Neural cell (in vitro differentiated cells): ENCODE measurements around the gene MUSTN1. TPM values are rescaled to one million over a fixed set of nuclear protein-coding genes. Genes with fewer than 3 reads are reported as not detected.

Experiments used
- H2AFZ ChIP-seq: fragments of 200-600, 300-800 bp; sonication (generic), shearing (Covaris generic); 2 replicates; pipeline ENCODE4 v1.6.0; 2014; ENCODE audit warnings: low read depth, mild to moderate bottlenecking, antibody characterized with exemption, low read length, moderate library complexity
- H3F3A ChIP-seq: fragments of 200-600 bp; shearing (Covaris generic); 2 replicates; pipeline ENCODE4 v1.6.1; 2016; ENCODE audit warnings: mild to moderate bottlenecking, moderate library complexity, mixed read lengths, antibody characterized with exemption, low read length; ENCODE audit not compliant: insufficient read depth, poor library complexity, severe bottlenecking
- H3K27ac ChIP-seq: fragments of 200-600, 300-800 bp; sonication (generic), shearing (Covaris generic); 2 replicates; pipeline ENCODE4 v1.5.1; 2014; ENCODE audit warnings: mild to moderate bottlenecking, low read length, moderate library complexity
- H3K27me3 ChIP-seq: fragments of 300-800, 200-600 bp; sonication (generic), shearing (Covaris generic); 2 replicates; pipeline ENCODE4 v1.6.0; 2014; ENCODE audit warnings: mild to moderate bottlenecking, low read depth, low read length, moderate library complexity; ENCODE audit not compliant: insufficient read depth
- H3K36me3 ChIP-seq: fragments of 300-800, 200-600 bp; sonication (generic), shearing (Covaris generic); 2 replicates; pipeline ENCODE4 v1.5.1; 2014; ENCODE audit warnings: mild to moderate bottlenecking, antibody characterized with exemption, low read length, moderate library complexity; ENCODE audit not compliant: insufficient read depth
- H3K4me2 ChIP-seq: fragments of 300-800, 200-600 bp; sonication (generic), shearing (Covaris generic); 2 replicates; pipeline ENCODE4 v1.6.0; 2014; ENCODE audit warnings: mild to moderate bottlenecking, low read length
- H3K4me3 ChIP-seq: fragments of 300-800, 200-600 bp; sonication (generic), shearing (Covaris generic); 2 replicates; pipeline ENCODE4 v1.5.1; 2014; ENCODE audit warnings: mild to moderate bottlenecking, low read length, moderate library complexity
- H3K79me2 ChIP-seq: fragments of 200-600 bp; shearing (Covaris generic); replicated peaks from 2 replicates; pipeline ENCODE4 v1.6.0; 2014; ENCODE audit warnings: mild to moderate bottlenecking, low read length, moderate library complexity; ENCODE audit not compliant: insufficient read depth
- H3K9ac ChIP-seq: fragments of 300-800, 200-600 bp; sonication (generic), shearing (Covaris generic); 2 replicates; pipeline ENCODE4 v1.6.1; 2016; ENCODE audit warnings: mild to moderate bottlenecking, low read length, mixed read lengths
- H3K9me2 ChIP-seq: fragments of 200-600 bp; shearing (Covaris generic); 2 replicates; pipeline ENCODE4 v1.6.1; 2016; ENCODE audit warnings: mild to moderate bottlenecking, low read length, mixed read lengths; ENCODE audit not compliant: insufficient read depth
- H3K9me3 ChIP-seq: fragments of 200-600, 300-800 bp; sonication (generic), shearing (Covaris generic); 2 replicates; pipeline ENCODE4 v1.6.1; 2016; ENCODE audit warnings: mild to moderate bottlenecking, mixed run types, low read length, moderate library complexity, mixed read lengths
- H4K20me1 ChIP-seq: fragments of 200-600 bp; shearing (Covaris generic); 2 replicates; pipeline ENCODE4 v1.6.1; 2016; ENCODE audit warnings: mild to moderate bottlenecking, mixed run types; ENCODE audit not compliant: insufficient read depth
- CTCF ChIP-seq: fragments of 450-650 bp; IDR thresholded peaks from 2 replicates; pipeline ENCODE4 v1.5.1; 2014; ENCODE audit warnings: antibody characterized with exemption, mild to moderate bottlenecking, moderate library complexity; ENCODE audit not compliant: poor library complexity, severe bottlenecking
- EP300 ChIP-seq: fragments of 450-650 bp; conservative IDR thresholded peaks from 2 replicates; pipeline ENCODE4 v1.6.1; 2014; ENCODE audit warnings: antibody characterized with exemption, mild to moderate bottlenecking, moderate library complexity; ENCODE audit not compliant: poor library complexity, severe bottlenecking
- EZH2 ChIP-seq: fragments of 200-600, 300-800 bp; shearing (Covaris generic), sonication (generic); IDR thresholded peaks from 2 replicates; pipeline ENCODE4 v1.6.1; 2014; ENCODE audit warnings: antibody characterized with exemption, low read length, borderline replicate concordance, mild to moderate bottlenecking; ENCODE audit not compliant: insufficient read depth, poor library complexity, severe bottlenecking
- MXI1 ChIP-seq: fragments of 450-650 bp; conservative IDR thresholded peaks from 2 replicates; pipeline ENCODE4 v1.6.1; 2014; ENCODE audit warnings: antibody characterized with exemption, mild to moderate bottlenecking; ENCODE audit not compliant: poor library complexity, severe bottlenecking
- POLR2AphosphoS5 ChIP-seq: IDR thresholded peaks from 2 replicates; pipeline ENCODE4 v1.6.1; 2012
- RAD21 ChIP-seq: fragments of 450-650 bp; conservative IDR thresholded peaks from 2 replicates; pipeline ENCODE4 v1.6.1; 2014; ENCODE audit warnings: antibody characterized with exemption, mild to moderate bottlenecking, moderate library complexity
- SMC3 ChIP-seq: fragments of 450-650 bp; conservative IDR thresholded peaks from 2 replicates; pipeline ENCODE4 v1.6.1; 2014; ENCODE audit warnings: antibody characterized with exemption, mild to moderate bottlenecking, moderate library complexity; ENCODE audit not compliant: poor library complexity
- TAF1 ChIP-seq: IDR thresholded peaks from 2 replicates; pipeline ENCODE4 v1.6.1; 2012; ENCODE audit warnings: low read depth
- polyA plus RNA-seq: library from polyadenylated mRNA; depleted of rRNA; stranded (reverse); fragments of >200 nt; gene quantifications from 2 replicates; pipeline ENCODE4 v1.2.3, GENCODE V29; 2014
- TF ChIP-seq, protein P1 (sequence below): IDR thresholded peaks from 2 replicates; pipeline ENCODE4 v1.6.1; 2012; ENCODE audit warnings: borderline replicate concordance

MUSTN1 gene
- polyA plus RNA-seq, 1 donor from 2014 or later = not detected

DNA sequence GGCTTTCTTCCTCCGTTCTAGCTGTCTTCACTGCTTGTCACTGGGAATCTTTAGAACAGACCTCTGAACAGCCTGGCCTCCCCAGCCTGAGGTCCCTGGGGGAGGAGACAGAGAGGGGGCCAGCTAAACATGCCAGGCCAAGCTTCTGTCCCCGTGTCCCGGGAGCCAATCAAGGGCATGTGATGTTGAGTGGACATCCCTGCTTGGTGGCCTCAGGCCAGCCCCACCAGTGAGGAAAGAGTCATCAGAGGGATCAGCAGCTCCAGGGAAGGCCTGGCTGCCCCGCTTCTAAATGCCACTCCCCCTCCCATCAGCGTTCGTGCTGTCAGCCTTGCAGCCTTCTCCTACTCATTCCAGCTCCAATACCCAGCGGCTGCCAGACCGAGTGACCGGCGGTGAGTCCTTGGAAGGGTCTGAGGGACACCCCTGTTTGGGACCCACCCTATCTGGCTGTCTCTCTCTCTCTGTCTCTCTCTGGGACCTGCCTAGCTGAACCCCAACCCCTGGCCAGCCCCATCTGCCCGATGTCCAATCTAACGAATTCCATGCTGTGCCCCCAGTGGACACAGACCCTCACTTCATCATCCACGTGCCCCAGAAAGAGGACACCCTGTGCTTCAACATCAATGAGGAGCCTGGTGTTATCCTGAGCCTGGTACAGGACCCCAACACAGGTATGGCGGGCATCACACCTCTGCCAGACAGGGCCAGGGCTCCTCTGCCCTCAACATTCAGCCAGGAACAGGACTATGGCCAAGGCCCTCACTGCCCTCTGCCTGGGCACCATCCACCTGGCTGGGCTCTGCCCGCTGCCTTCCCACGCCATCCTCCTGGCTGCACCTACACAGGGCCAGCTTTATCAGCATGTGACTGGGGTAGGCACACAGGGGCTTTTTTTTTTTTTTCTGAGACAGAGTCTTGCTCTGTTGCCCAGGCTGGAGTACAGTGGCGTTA is 46.9 kb downstream of the MUSTN1 start:
- H2AFZ ChIP-seq = no peak overlapping the region
- no peak overlapping the region for H3K4me2 ChIP-seq
- no peaks in the 10 kb centered on the region for H3K27me3 ChIP-seq
- no peak overlapping the region for H3K4me3 ChIP-seq
- no peaks in the 10 kb centered on the region for H4K20me1 ChIP-seq
- no peaks in the 10 kb centered on the region for H3K79me2 ChIP-seq
- no peaks in the 10 kb centered on the region for H3K9me2 ChIP-seq
- TF ChIP-seq SMC3 = no peak
- TF ChIP-seq EZH2 = no peak
- TF ChIP-seq POLR2AphosphoS5 = no peak
- H3F3A ChIP-seq = no peaks in the 10 kb centered on the region
- no peaks in the 10 kb centered on the region for H3K9me3 ChIP-seq
- no peak overlapping the region for H3K27ac ChIP-seq
- no peaks in the 10 kb centered on the region for H3K36me3 ChIP-seq
- no peak overlapping the region for H3K9ac ChIP-seq

GRCh38 chr3:52787246-52787645 is 47.6 kb downstream of the MUSTN1 start:
- no peaks in the 10 kb centered on the region for H3K79me2 ChIP-seq
- H2AFZ ChIP-seq = no peak overlapping the region
- no peak overlapping the region for H3K4me3 ChIP-seq
- no peak overlapping the region for H3K9ac ChIP-seq
- no peaks in the 10 kb centered on the region for H3K9me2 ChIP-seq
- TF ChIP-seq TAF1 = no peak
- no peak for TF ChIP-seq EP300
- TF ChIP-seq MXI1 = no peak
- H3K36me3 ChIP-seq = no peaks in the 10 kb centered on the region
- H4K20me1 ChIP-seq = no peaks in the 10 kb centered on the region
- no peak overlapping the region for H3K27ac ChIP-seq
- H3K9me3 ChIP-seq = no peaks in the 10 kb centered on the region
- H3F3A ChIP-seq = no peaks in the 10 kb centered on the region
- H3K27me3 ChIP-seq = no peaks in the 10 kb centered on the region
- H3K4me2 ChIP-seq = no peak overlapping the region

GRCh38 chr3:52786330-52787215 is 48.2 kb downstream of the MUSTN1 start:
- H3K79me2 ChIP-seq = no peaks in the 10 kb centered on the region
- no peak overlapping the region for H3K4me3 ChIP-seq
- H3K36me3 ChIP-seq = no peaks in the 10 kb centered on the region
- H3K4me2 ChIP-seq = no peak overlapping the region
- H3K27ac ChIP-seq = no peak overlapping the region
- no peak overlapping the region for H3K9ac ChIP-seq
- no peaks in the 10 kb centered on the region for H3K9me2 ChIP-seq
- no peaks in the 10 kb centered on the region for H4K20me1 ChIP-seq
- TF ChIP-seq POLR2AphosphoS5 = no peak
- TF ChIP-seq, protein P1, sequence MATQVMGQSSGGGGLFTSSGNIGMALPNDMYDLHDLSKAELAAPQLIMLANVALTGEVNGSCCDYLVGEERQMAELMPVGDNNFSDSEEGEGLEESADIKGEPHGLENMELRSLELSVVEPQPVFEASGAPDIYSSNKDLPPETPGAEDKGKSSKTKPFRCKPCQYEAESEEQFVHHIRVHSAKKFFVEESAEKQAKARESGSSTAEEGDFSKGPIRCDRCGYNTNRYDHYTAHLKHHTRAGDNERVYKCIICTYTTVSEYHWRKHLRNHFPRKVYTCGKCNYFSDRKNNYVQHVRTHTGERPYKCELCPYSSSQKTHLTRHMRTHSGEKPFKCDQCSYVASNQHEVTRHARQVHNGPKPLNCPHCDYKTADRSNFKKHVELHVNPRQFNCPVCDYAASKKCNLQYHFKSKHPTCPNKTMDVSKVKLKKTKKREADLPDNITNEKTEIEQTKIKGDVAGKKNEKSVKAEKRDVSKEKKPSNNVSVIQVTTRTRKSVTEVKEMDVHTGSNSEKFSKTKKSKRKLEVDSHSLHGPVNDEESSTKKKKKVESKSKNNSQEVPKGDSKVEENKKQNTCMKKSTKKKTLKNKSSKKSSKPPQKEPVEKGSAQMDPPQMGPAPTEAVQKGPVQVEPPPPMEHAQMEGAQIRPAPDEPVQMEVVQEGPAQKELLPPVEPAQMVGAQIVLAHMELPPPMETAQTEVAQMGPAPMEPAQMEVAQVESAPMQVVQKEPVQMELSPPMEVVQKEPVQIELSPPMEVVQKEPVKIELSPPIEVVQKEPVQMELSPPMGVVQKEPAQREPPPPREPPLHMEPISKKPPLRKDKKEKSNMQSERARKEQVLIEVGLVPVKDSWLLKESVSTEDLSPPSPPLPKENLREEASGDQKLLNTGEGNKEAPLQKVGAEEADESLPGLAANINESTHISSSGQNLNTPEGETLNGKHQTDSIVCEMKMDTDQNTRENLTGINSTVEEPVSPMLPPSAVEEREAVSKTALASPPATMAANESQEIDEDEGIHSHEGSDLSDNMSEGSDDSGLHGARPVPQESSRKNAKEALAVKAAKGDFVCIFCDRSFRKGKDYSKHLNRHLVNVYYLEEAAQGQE = no peak
- no peak for TF ChIP-seq MXI1
- TF ChIP-seq CTCF = no peak
- no peak for TF ChIP-seq EP300
- no peak for TF ChIP-seq EZH2
- TF ChIP-seq SMC3 = no peak
- no peak for TF ChIP-seq TAF1
- TF ChIP-seq RAD21 = no peak
- no peak overlapping the region for H2AFZ ChIP-seq
- no peaks in the 10 kb centered on the region for H3K9me3 ChIP-seq
- H3F3A ChIP-seq = no peaks in the 10 kb centered on the region
- H3K27me3 ChIP-seq = no peaks in the 10 kb centered on the region
